HG02610 (cell line): ENCODE data around the gene MED7.

ENCODE experiments used
- ATAC-seq: cut with Tn5 transposase; IDR thresholded peaks from one replicate; pipeline ENCODE4 v1.9.1; 2021; ENCODE audit warnings: mild to moderate bottlenecking, moderate library complexity; ENCODE audit not compliant: unreplicated experiment

MED7 gene

DNA sequence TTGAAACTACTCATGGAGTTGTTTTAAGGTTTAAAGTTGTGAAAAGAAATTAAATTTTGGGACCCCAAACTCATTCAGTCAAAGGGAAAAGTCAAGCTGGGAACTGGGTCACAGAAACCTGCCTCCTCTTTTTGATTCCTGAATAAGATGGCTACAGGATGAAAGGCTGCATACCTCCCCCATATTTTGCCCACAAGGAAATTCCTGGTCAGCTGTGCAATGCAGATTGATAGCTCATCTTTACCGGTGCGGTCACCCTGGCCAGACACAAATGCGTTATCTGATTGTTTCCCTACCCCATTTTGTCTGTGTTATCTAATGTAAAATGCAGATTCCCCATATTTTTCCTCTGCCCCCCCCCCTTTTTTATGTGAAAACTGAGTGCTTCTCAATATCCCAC lies 35.2 kb downstream of the MED7 start:
- ATAC-seq, result no peak

DNA sequence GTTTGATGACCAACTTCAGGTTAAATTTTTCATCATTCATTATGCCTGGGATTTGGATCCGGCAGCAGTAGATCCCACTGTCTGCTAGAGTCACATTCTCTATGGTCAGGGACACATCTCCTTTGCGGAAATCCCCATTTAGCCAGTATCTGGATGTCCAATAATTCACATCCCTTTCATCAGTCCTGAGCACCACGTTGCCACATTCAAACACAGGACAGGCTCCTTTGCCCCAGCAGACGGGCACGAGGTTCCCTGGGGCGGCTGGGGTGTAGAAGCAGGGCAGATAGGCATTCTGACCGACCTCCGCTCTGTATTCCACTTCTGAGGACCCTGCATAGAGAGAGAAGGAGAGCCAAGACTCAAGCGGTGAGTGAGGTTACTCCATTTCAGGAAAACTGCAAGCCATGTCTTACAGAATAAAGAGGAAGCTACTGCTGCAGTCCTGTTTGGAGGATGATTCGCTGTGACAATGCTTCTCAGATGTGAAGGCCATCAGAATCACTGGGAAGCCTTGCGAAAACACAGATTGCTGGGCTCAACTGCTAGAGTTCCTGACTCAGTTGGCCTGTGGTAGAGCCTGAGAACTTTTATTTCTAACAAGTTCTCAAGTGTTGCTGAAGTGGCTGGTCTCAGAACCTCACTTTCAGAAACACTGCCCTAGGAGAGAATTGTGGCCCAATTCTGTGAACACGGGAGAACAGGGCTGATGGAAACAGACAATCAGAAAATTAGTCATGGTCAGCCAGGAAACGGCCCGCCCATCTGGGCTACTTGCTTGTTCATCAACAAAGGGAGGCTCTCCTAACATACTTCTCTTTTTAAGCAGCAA lies 35.8 kb downstream of the MED7 start:
- peak; percentile 33 for ATAC-seq

- ATAC-seq, result peak; percentile 62
These were observed 42.5 kb downstream of the MED7 start for GRCh38 chr5:157100140-157100679.

DNA sequence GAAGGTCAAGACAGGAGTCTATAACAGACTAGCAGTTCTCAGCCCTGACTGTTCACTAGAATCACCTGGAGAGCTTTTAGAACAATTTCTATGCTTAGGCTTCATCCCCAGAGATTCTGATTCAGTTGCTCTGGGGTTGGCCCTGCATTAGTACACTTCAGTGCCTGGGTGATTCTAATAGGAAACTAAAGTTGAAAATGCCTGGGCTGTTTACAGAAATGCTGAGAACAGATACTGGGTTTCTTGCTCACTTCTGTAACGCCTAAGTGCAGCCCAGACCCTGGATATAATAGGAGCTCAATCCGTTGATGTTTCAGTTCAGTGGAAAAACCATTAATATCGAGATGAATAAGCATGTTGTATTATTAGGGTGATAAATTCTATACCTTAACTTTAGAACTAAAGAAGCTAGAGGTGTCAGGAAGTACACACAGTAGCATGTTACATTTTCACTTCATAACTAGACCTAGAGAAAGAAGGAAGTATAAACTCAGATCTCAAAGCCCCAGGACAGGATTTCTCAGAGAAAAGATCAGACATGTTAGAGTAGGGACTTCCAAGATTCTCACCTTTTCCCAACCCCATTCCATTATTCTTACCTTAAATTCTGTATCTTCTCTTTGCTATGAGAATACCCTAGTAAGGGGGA lies 54.2 kb downstream of the MED7 start:
- ATAC-seq, result peak; percentile 56
